ENCODE measurements around the gene DNAJC1.

DNA sequence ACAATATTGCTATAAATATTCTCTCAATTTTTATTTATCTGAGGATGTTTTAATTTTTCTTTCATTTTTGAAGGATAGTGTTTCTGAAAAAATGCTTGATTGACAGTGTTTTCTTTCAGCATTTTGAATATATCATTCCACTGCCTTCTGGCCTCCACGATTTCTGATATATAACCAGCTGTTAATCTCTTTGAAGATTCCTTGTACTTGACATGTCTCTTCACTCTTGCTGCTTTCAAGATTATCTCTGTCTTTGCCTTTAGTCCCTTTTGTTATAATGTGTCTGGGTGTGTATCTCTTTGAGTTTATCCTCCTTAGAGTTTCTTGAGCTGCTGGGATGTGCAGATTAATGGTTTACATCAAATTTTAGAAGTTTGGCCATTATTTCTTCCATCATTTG is 22.8 kb upstream of the DNAJC1 start:
- no peak for TF ChIP-seq POLR2A (IDR thresholded peaks at IDR 0.05)
- TF ChIP-seq, protein P1, sequence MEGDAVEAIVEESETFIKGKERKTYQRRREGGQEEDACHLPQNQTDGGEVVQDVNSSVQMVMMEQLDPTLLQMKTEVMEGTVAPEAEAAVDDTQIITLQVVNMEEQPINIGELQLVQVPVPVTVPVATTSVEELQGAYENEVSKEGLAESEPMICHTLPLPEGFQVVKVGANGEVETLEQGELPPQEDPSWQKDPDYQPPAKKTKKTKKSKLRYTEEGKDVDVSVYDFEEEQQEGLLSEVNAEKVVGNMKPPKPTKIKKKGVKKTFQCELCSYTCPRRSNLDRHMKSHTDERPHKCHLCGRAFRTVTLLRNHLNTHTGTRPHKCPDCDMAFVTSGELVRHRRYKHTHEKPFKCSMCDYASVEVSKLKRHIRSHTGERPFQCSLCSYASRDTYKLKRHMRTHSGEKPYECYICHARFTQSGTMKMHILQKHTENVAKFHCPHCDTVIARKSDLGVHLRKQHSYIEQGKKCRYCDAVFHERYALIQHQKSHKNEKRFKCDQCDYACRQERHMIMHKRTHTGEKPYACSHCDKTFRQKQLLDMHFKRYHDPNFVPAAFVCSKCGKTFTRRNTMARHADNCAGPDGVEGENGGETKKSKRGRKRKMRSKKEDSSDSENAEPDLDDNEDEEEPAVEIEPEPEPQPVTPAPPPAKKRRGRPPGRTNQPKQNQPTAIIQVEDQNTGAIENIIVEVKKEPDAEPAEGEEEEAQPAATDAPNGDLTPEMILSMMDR (IDR thresholded peaks at IDR 0.05): no peak
